C4-2B (cell line): Measurements from ENCODE around the gene MYMK.

Experiments
- CTCF ChIP-seq: fragments of 450-650 bp; conservative IDR thresholded peaks from 2 replicates; pipeline ENCODE4 v1.5.1; 2017; ENCODE audit warnings: mild to moderate bottlenecking
- ZFX ChIP-seq: fragments of 450-650 bp; IDR thresholded peaks from 2 replicates; pipeline ENCODE4 v1.6.1; 2017

- TF ChIP-seq ZFX (no peak), CTCF (no peak)
Observed at GRCh38 chr9:133529874-133530273, 5.1 kb upstream of the MYMK start.
